Uterus (tissue), 4 donors: ENCODE results near the gene HGS. TPM values are rescaled to one million over a fixed set of nuclear protein-coding genes. Genes with fewer than 3 reads are reported as not detected.

ENCODE experiments used
- DNase-seq, 2 donors: peaks; one replicate each; pipeline ENCODE4 v3.0.0-alpha.2; 2019 to 2020
- H3K27ac ChIP-seq, 2 donors: fragments of 200-600 bp; sonication (generic); 1 replicate in 1 of 2; 2 replicates in 1 of 2; pipeline ENCODE4 v1.5.1; 2016 to 2018
- H3K27me3 ChIP-seq, 2 donors: fragments of 200-600 bp; sonication (generic); one replicate each; pipeline ENCODE4 v1.5.1; 2018 to 2019; ENCODE audit warnings: control low read depth in 1 of 2
- H3K36me3 ChIP-seq, 2 donors: fragments of 200-600 bp; sonication (generic); one replicate each; pipeline ENCODE4 v1.5.1; 2019; ENCODE audit warnings: control low read depth in 1 of 2
- H3K4me1 ChIP-seq, 2 donors: fragments of 200-600 bp; sonication (generic); one replicate each; pipeline ENCODE4 v1.5.1; 2018 to 2019; ENCODE audit warnings: control low read depth in 1 of 2
- H3K4me3 ChIP-seq, 2 donors: fragments of 200-600 bp; sonication (generic); 1 replicate in 1 of 2; 2 replicates in 1 of 2; pipeline ENCODE4 v1.5.1; 2018 to 2019; ENCODE audit warnings: mild to moderate bottlenecking in 1 of 2
- H3K9me3 ChIP-seq, 2 donors: fragments of 200-600 bp; sonication (generic); one replicate each; pipeline ENCODE4 v1.5.1; 2019; ENCODE audit warnings: control low read depth in 1 of 2
- CTCF ChIP-seq, 4 experiments: fragments of 200-600 bp in 2 of 4; fragments of 450-650 bp in 2 of 4; sonication (generic) in 2 of 4; IDR thresholded peaks; one replicate each; pipeline ENCODE4 v1.5.1; 2016 to 2019; ENCODE audit warnings: antibody characterized with exemption in 4 of 4, mild to moderate bottlenecking in 2 of 4, moderate library complexity in 1 of 4
- POLR2A ChIP-seq, 2 donors: fragments of 450-650 bp; IDR thresholded peaks; one replicate each; pipeline ENCODE4 v1.6.1; 2016; ENCODE audit warnings: antibody characterized with exemption in 2 of 2, mild to moderate bottlenecking in 1 of 2, moderate library complexity in 1 of 2
- intact Hi-C: fragments of 100-400 bp; cut with DNase I; formaldehyde crosslinking; loops from one replicate; pipeline ENCODE4 v1.15.1; 2023; ENCODE audit warnings: low total_unique reads
- total RNA-seq, 4 donors: library from RNA; depleted of rRNA in 3 of 4; stranded (reverse); fragments of >200 nt in 3 of 4; gene quantifications; one replicate each; pipeline versions ENCODE4 v1.1.0 to v1.2.4, GENCODE V29; 2014 to 2023
- donor health status: DM: yes; HTN: yes; CAD: no.

Gene HGS
- 100 to 1,000 TPM in 1 of 4 donors, 10 to 100 TPM in 3; 21.0 to 121 (median 72.5) TPM for total RNA-seq

GRCh38 chr17:81683584-81684441 lies at the start of gene HGS, which contains the start of gene ARL16:
Gene HGS, plus strand, starts transcription at chr17:81684011. Its CDS starts 56 bp downstream, at chr17:81684067.
Gene ARL16, minus strand, starts transcription at chr17:81683797. Its CDS starts 44 bp downstream, at chr17:81683753.
- peak; percentile 98 to 99 for DNase-seq
- intact Hi-C loops = no loop called here
- Histone ChIP-seq H3K9me3 (no peaks in the 10 kb centered on the region), H3K36me3 (no peaks in the 10 kb centered on the region), H3K27ac (peak within 1 kb of the TSS; percentile 73 to 86), H3K27me3 (no peaks in the 10 kb centered on the region), H3K4me3 (peak within 1 kb of the TSS; percentile 88 to 99), H3K4me1 (peaks cover 7 to 19% of the 10 kb centered on the region in 2 donors)
- peak in 1 of 2 donors; percentile 71 for TF ChIP-seq POLR2A (IDR thresholded peaks at IDR 0.05)
- peak in 1 of 4 experiments; percentile 30 for TF ChIP-seq CTCF (IDR thresholded peaks at IDR 0.05)

- H3K4me1 ChIP-seq = peaks cover 0 to 13% of the 10 kb centered on the region in 2 donors
- DNase-seq = no peak
- no peak for TF ChIP-seq CTCF (IDR thresholded peaks at IDR 0.05)
- no peak for TF ChIP-seq POLR2A (IDR thresholded peaks at IDR 0.05)
- H3K27me3 ChIP-seq = no peaks in the 10 kb centered on the region
- no peak overlapping the region for H3K27ac ChIP-seq
- intact Hi-C loops = no loop called here
- peak overlapping the region in 1 of 2 donors; percentile 95 for H3K4me3 ChIP-seq
- H3K9me3 ChIP-seq = no peaks in the 10 kb centered on the region
- no peaks in the 10 kb centered on the region for H3K36me3 ChIP-seq
Measured at GRCh38 chr17:81635431-81635830, 48.4 kb upstream of the HGS start.

- Histone ChIP-seq H3K4me1 (peaks cover 0 to 13% of the 10 kb centered on the region in 2 donors), H3K4me3 (peak overlapping the region; percentile 77 to 95), H3K9me3 (no peaks in the 10 kb centered on the region), H3K36me3 (no peaks in the 10 kb centered on the region), H3K27ac (peak overlapping the region; percentile 81), H3K27me3 (no peaks in the 10 kb centered on the region)
- intact Hi-C loops = no loop called here
- TF ChIP-seq CTCF (IDR thresholded peaks at IDR 0.05) (no peak), POLR2A (IDR thresholded peaks at IDR 0.05) (no peak)
- no peak for DNase-seq
Measured at GRCh38 chr17:81635973-81636504, 47.8 kb upstream of the HGS start.

- DNase-seq = peak; percentile 80 to 89
- Histone ChIP-seq H3K36me3 (no peaks in the 10 kb centered on the region), H3K9me3 (no peaks in the 10 kb centered on the region), H3K4me1 (peaks cover 0 to 13% of the 10 kb centered on the region in 2 donors), H3K27ac (peak within 1 kb of the TSS; percentile 81), H3K27me3 (no peaks in the 10 kb centered on the region), H3K4me3 (peak within 1 kb of the TSS; percentile 77 to 95)
- TF ChIP-seq CTCF (IDR thresholded peaks at IDR 0.05) (peak in 2 of 4 experiments; percentile 19 to 25), POLR2A (IDR thresholded peaks at IDR 0.05) (peak; percentile 61 to 88)
- intact Hi-C loops = no loop called here
Measured at GRCh38 chr17:81636505-81637288, 47.1 kb upstream of the HGS start, which contains the start of the genes NPLOC4 and TSPAN10. Gene NPLOC4, minus strand, starts transcription at chr17:81637112. Its CDS starts 182 bp downstream, at chr17:81636930. Gene TSPAN10, plus strand, starts transcription at chr17:81637196. Its CDS starts 5,217 bp downstream, at chr17:81642413.
